GM18858 (cell line): Measurements from ENCODE around the gene PRKN.
"Not testable (repeated sequence)": the region's sequence is repeated elsewhere in the genome, so short reads cannot be mapped to it uniquely, and the experiment has no call there.

Experiments used
- ATAC-seq: cut with Tn5 transposase; IDR thresholded peaks from one replicate; pipeline ENCODE4 v1.9.1; 2021; ENCODE audit not compliant: unreplicated experiment

The PRKN gene

GRCh38 chr6:162543221-162543620, 184.3 kb downstream of the PRKN start:
- no peak for ATAC-seq

GRCh38 chr6:162541019-162541601, 186.5 kb downstream of the PRKN start:
- no peak for ATAC-seq

- no peak for ATAC-seq
Observed at GRCh38 chr6:162539321-162539720, 188.2 kb downstream of the PRKN start.

DNA sequence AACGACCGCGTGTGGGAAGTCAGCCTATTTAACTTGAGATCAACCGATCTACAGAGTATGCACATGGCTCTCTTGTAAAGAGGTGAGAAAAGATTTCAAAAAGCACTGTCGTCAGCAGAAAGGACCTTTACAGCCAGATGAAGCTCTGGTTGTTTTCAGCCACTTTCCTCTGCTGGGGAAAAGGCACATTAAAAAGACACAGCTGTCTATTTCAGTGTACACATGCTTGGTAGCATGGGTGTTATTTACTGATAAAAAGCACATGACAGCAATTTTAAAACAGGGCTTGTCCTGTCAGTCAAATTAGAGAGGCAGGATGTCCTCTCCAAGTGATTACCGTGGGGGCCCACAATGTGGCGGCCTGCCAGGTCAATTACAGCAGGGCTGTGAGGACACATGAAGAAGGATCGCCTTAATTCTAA, 188.9 kb downstream of the PRKN start:
- ATAC-seq = no peak

DNA sequence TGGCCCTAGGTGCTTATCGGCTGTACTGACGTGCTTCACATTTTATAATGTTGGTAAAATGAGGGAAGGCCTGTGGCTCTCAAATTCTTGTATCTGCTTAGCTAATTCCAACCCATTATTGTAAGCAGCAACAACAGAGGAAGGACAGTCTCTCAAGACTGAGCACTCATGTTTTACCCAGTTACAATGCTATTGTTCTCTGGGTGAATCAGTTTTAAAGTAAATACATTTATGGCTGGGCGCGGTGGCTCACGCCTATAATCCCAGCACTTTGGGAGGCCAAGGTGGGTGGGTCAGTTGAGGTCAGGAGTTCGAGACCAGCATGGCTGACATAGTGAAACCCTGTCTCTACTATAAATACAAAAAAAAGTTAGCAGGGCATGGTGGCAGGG, 194.6 kb downstream of the PRKN start:
- ATAC-seq = no peak

- ATAC-seq = no peak
Observed at GRCh38 chr6:162532283-162533008, 195.1 kb downstream of the PRKN start.

GRCh38 chr6:162531391-162531790, 196.2 kb downstream of the PRKN start:
- not testable (repeated sequence) for ATAC-seq

DNA sequence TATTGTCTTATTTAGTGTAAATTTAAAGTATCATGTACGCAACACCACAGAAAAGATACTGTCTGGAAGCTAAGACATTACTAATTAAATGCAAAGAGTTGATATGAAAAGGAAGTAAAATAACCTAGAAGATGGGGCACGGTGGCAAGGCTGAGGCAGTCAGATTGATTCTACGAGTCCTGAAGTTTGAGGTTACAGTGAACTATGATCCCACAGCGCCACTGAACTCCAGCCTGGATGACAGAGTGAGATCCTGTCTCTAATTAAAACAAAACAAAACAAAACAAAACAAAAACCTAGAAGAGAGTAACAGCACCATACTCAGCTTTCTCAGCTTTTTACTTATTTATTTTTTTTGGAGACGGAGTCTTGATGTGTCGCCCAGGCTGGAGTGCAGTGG, 199.0 kb downstream of the PRKN start:
- ATAC-seq = no peak

DNA sequence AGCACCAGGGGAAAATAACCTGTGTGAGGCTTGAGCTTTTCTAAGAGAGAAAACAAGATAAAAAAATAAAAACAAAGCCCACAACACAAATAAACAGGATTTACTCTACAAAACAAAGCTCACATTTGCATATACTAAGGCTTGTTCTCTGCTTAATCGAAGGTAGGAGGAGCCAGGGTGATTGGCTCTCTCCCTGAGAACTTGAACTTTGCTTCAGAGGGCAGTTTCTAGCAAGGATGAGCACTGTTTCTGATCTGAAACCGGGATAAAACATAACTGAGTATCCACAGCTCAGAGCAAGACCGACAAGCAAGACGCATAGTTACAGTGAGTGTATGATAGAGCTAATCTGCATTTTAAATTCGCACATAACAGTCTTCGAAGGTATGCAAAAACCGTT, 200.6 kb downstream of the PRKN start:
- ATAC-seq = no peak

- ATAC-seq = no peak
Observed at GRCh38 chr6:162525181-162525580, 202.4 kb downstream of the PRKN start.

DNA sequence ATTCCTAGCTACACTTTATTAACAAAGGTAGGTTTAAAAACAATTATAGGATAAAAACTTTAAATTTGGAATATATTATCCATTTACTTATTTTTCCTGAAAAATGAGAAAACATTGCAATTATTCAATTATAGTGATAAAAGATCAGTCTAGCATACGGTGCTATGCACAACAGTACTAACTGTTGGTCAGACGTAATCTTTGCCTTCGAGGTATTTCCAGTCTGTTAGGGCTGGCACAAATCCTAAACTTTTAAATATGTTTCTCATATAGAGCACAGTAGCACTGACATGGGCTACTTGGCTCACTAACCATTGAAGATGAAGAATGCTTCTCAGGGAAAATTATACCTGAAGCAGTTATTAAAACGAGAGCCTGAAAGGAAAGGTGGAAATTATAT, 214.8 kb downstream of the PRKN start:
- ATAC-seq = no peak

DNA sequence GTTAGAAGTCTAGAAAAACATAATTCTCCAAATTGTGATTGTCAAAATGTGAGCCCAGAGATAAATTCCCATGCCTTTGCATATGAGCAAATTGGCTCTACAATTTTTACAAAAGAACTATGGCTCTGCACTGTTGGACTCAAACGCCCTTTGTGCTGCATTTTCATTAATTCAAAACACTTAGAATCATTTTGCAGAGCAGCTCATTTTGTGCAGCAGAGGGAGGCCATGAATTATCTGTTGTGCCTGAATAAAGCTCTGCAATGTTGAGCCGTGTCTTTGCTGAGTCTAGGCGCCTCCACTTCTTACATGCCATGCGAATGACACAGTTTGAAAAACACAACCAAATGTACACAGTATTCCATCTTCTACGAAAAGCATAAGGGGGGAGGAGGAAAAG, 230.2 kb downstream of the PRKN start:
- ATAC-seq = no peak

- ATAC-seq = no peak
Observed at GRCh38 chr6:162493917-162494316, 233.6 kb downstream of the PRKN start.

DNA sequence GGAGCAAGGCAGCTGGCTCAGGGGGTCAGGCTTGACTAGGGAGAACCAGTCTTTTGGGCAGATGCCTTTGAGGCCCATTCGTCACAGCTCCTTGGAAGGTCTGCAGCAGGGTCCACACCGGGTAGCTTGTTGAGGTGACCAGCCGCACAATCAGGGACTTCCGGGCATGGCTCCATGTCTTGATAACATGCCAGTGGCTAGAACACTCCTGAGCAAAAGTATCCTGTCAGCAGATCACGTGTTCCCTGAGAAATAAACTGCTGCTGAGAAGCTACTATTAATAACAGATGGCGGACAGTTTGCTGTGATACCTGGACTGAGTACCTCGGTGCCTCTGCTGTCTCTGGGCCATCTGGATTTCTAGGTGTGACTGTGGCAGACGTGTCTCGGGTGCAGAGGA, 235.9 kb downstream of the PRKN start:
- ATAC-seq = no peak

DNA sequence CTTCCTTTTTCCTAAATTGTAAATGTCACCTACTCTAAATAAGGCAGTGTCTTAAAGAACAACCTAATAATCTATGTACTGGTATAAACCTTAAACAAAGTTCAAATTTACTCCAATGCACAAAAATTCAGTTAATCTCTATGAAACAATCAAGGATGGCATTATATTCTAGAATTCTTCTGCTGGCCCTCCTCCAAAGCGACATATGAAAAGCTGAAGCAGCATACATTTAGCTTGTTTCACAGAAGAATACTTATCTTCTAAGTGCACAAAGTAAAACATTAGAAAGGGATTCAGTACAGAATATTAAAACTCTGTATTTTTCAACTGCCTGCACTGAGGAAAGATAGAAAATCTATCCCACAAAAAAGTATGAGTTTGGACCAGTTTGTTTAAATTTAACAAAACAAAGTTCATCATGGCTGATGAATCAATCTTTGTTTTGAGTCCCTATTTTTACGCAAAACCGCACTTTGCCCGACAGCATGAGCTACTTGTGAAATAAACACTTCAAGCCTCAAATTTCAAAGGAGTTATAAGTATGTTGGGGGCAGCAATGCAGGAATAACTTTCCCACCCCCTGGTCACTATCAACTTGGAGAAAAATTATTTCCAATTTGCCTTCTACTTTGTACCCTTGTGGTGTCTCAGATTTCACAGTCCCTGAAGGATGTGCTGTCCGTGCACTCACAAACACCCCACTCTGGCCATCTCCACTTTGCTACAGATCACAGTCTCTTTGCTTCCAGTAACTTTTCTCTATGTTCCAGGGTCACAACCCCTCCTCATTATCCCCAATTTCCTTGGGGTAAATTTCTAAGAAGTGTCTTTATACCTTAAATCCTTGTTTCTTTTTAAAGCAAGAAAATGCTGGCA, 238.2 kb downstream of the PRKN start:
- ATAC-seq = no peak

GRCh38 chr6:162488444-162488843, 239.1 kb downstream of the PRKN start:
- no peak for ATAC-seq

- ATAC-seq = no peak
Observed at GRCh38 chr6:162485464-162485863, 242.1 kb downstream of the PRKN start.

GRCh38 chr6:162481938-162482337, 245.6 kb downstream of the PRKN start:
- no peak for ATAC-seq

- no peak for ATAC-seq
Observed at GRCh38 chr6:162481320-162481719, 246.2 kb downstream of the PRKN start.

- ATAC-seq = no peak
Observed at GRCh38 chr6:162478192-162478671, 249.3 kb downstream of the PRKN start.

- ATAC-seq = no peak
Observed at GRCh38 chr6:162474722-162475121, 252.8 kb downstream of the PRKN start.

DNA sequence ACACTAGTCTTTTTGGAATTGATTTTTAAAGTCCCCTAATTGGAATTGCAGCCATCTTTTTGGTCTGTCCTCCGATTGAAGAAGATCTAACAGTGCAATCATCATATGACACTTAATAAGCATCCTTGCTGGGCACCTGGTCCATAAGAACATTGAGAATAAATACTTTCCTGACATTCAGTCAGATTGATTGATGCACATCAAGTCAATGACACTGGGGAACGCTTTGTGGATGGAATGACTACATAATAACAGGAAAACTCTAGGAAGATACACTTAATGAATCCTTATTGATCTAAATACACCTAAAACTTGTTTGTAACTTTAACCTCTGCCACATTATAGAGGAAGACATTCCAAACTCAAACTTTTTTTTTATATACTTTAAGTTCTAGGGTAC, 255.7 kb downstream of the PRKN start:
- ATAC-seq = no peak
